GM21367 (cell line): Measurements from ENCODE around the gene SLC16A6.
"Not testable (repeated sequence)": the region's sequence is repeated elsewhere in the genome, so short reads cannot be mapped to it uniquely, and the experiment has no call there.

Experiments used
- ATAC-seq: cut with Tn5 transposase; IDR thresholded peaks from one replicate; pipeline ENCODE4 v1.9.1; 2021; ENCODE audit not compliant: unreplicated experiment

The SLC16A6 gene

GRCh38 chr17:68314916-68315535, 24.1 kb upstream of the SLC16A6 start:
- ATAC-seq, result no peak

GRCh38 chr17:68310152-68310551, 19.2 kb upstream of the SLC16A6 start:
- no peak for ATAC-seq

DNA sequence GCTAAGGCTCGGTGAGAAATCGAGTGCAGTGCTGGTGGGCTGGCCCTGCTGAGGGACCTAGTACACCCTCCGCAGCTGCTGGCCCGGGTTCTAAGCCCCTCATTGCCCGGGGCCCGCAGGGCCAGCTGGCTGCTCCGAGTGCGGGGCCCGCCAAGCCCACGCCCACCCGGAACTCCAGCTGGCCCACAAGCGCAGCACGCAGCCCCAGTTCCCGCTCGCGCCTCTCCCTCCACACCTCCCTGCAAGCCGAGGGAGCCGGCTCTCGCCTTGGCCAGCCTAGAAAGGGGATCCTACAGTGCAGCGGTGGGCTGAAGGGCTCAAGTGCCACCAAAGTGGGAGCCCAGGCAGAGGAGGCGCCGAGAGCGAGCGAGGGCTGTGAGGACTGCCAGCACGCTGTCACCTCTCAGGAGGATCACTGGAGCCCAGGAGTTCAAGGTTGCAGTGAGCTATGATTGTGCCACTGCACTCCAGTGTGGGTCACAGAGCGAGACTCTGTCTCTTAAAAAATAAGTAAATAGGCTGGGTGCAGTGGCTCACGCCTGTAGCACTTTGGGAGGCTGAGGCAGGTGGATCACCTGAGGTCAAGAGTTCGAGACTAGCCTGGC, 18.2 kb upstream of the SLC16A6 start:
- ATAC-seq, result not testable (repeated sequence)

- not testable (repeated sequence) for ATAC-seq
Measured at GRCh38 chr17:68308486-68308885, 17.6 kb upstream of the SLC16A6 start.

- no peak for ATAC-seq
Measured at GRCh38 chr17:68307443-68307842, 16.5 kb upstream of the SLC16A6 start.

DNA sequence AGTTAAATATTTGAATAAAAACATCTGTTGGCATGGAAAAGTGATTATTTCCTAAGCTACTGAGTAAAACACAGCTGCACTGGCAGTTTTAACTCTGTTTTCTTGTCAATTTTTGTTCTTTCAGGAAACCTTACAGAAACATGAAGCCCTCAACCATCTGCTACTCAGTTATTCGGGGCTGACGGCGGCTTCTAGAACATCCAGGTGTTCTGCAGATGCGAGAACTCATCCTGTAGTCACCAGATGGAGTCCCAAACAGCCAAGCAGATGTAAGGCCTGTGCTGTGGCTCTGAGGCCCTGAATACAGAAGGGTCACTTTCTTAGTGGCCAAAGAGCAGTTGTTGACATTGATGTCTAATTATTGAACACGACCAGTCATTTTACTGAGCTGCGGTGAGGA, 15.9 kb upstream of the SLC16A6 start:
- ATAC-seq, result no peak

DNA sequence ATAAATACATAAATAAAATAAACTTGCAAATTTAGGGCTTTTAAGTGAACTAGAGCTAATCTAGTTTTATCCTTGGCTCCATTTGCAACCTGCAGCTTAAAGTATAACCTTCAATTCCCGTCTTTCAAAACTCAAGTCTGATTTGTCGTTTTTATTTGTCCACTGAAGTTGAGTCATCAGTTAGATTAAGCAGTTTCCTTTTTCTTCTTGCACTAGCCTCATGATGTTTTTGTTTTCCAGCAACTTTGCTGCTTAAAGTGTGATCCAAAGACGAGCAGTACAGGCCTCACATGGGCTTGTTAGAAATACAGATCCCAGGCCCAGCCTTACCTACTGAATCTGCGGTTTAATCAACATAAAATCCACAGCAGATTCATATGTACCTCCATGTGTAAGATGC, 14.2 kb upstream of the SLC16A6 start:
- ATAC-seq, result no peak

DNA sequence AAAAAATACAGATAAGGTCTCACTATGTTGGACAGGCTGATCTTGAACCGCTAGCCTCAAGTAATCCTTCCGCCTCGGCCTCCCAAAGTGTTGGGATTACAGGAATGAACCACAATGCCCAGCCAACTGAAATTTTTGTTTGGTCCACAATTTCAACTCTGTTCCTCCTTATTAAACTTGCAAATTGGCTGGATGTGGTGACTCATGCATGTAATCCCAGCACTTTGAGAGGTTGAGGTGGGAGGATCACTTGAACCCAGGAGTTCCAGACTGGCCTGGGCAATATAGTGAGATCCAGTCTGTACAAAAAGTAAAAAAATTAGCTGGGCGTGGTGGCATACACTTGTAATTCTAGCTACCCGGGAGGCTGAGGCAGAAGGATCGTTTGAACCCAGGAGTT, 13.8 kb upstream of the SLC16A6 start:
- no peak for ATAC-seq

- no peak for ATAC-seq
Measured at GRCh38 chr17:68302666-68303065, 11.7 kb upstream of the SLC16A6 start.

- no peak for ATAC-seq
Measured at GRCh38 chr17:68302066-68302564, 11.2 kb upstream of the SLC16A6 start.

DNA sequence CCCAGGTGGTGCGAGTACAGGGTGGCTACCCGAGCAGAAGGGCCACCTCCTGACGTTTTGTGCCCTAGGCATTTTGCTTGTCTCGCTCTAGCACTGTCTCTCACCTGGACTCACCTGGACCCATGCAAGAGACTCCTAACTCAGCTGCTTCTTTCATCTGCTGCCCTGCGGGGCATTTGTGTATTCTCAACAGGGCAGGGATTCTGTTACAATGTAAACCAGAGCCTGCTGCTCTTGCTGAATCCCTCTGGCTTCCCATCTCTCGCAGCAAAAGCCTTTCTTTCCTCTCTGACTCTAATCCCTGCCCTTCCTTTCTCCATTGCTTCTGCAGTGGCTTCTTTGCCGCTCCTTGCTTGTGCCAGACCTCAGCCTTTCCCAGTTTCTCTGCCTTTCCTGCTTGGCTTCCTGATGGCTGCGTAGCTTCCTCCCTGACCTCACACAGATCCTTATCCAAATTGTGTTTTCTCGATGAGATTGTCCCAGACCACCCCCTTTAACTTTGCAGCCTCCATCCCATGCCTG, 10.6 kb upstream of the SLC16A6 start:
- no peak for ATAC-seq

GRCh38 chr17:68299817-68300216, 8.9 kb upstream of the SLC16A6 start:
- no peak for ATAC-seq

GRCh38 chr17:68298601-68299000, 7.7 kb upstream of the SLC16A6 start:
- no peak for ATAC-seq

- ATAC-seq, result no peak
Measured at GRCh38 chr17:68297195-68297594, 6.3 kb upstream of the SLC16A6 start.

GRCh38 chr17:68296217-68297191, 5.6 kb upstream of the SLC16A6 start:
- ATAC-seq, result no peak

DNA sequence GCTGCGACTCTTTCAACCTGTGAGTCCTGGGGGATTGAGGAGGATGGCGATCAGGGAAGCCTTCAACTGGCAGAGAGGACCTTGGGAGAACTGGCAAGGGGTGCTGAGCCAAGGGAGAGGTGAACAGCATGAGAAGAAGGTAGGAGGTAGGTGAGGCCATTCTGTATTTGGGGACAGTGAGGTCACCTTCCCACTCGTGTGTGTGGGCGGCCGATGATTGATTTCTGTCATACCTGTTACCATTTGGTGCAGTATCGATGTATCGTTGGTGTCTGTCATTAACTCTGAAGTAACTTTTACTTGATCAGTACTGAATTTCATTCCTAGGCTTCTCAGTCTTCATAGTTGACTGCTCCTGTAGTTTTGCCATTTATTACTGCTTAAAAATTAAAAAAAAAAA, 4.2 kb upstream of the SLC16A6 start:
- no peak for ATAC-seq

GRCh38 chr17:68294617-68295016, 3.7 kb upstream of the SLC16A6 start:
- ATAC-seq, result no peak

GRCh38 chr17:68294196-68294555, 3.2 kb upstream of the SLC16A6 start:
- no peak for ATAC-seq

GRCh38 chr17:68293490-68294195, 2.7 kb upstream of the SLC16A6 start:
- ATAC-seq, result no peak

DNA sequence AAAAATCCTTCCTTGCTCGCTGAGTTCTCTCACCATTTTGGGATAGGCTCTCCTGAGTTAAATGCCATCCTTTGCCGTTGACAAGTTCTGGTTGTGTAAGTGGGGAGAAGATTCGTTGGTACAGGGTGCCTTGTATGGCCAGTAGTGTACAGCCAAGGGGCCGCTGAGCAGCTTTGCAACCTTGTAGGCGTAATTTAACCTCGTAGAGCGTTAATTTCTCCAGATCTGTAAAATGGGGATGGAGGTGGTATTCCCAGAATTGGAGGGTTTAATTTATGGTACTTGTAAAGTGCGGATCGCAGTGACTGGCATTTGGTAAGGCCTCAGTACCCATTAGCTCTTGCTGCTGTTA, 1.7 kb upstream of the SLC16A6 start:
- no peak for ATAC-seq
